Loucy (cell line): ENCODE data around the gene CCDC194.

Experiments
- H2AFZ ChIP-seq: fragments of 200-600 bp; sonication (generic); 2 replicates; pipeline ENCODE4 v1.6.0; 2016; ENCODE audit warnings: antibody characterized with exemption, mild to moderate bottlenecking, low read length, moderate library complexity
- H3F3A ChIP-seq: fragments of 200-600 bp; 2 replicates; pipeline ENCODE4 v1.6.0; 2016; ENCODE audit warnings: antibody characterized with exemption, low read depth, mild to moderate bottlenecking
- H3K27me3 ChIP-seq: fragments of 200-600 bp; sonication (generic); 2 replicates; pipeline ENCODE4 v1.6.1; 2014; ENCODE audit warnings: low read length, mild to moderate bottlenecking; ENCODE audit not compliant: insufficient read depth, poor library complexity, severe bottlenecking
- H3K36me3 ChIP-seq: fragments of 200-600 bp; sonication (generic); 2 replicates; pipeline ENCODE4 v1.6.1; 2016; ENCODE audit warnings: low read length; ENCODE audit not compliant: insufficient read depth
- H3K4me1 ChIP-seq: fragments of 200-600 bp; sonication (generic); 2 replicates; pipeline ENCODE4 v1.5.1; 2014; ENCODE audit warnings: low read length, mild to moderate bottlenecking; ENCODE audit not compliant: insufficient read depth, poor library complexity, severe bottlenecking
- H3K4me2 ChIP-seq: fragments of 200-600 bp; sonication (generic); 2 replicates; pipeline ENCODE4 v1.6.0; 2014; ENCODE audit warnings: antibody characterized with exemption, low read length, low read depth, mild to moderate bottlenecking; ENCODE audit not compliant: poor library complexity, severe bottlenecking
- H3K4me3 ChIP-seq: fragments of 200-600 bp; sonication (generic); 2 replicates; pipeline ENCODE4 v1.5.1; 2014; ENCODE audit warnings: low read length, mild to moderate bottlenecking, mixed read lengths; ENCODE audit not compliant: poor library complexity, severe bottlenecking
- H3K79me2 ChIP-seq: fragments of 200-600 bp; sonication (generic); 2 replicates; pipeline ENCODE4 v1.6.1; 2014; ENCODE audit warnings: low read length; ENCODE audit not compliant: insufficient read depth
- H3K9ac ChIP-seq: fragments of 200-600 bp; sonication (generic); 2 replicates; pipeline ENCODE4 v1.6.0; 2014; ENCODE audit warnings: mild to moderate bottlenecking, low read depth, low read length, moderate library complexity; ENCODE audit not compliant: poor library complexity, severe bottlenecking
- H3K9me2 ChIP-seq: fragments of 200-600 bp; sonication (generic); replicated peaks from 2 replicates; pipeline ENCODE4 v1.6.1; 2016; ENCODE audit warnings: low read depth, low read length, mixed read lengths
- H3K9me3 ChIP-seq: fragments of 200-600 bp; sonication (generic); 2 replicates; pipeline ENCODE4 v1.6.1; 2014; ENCODE audit warnings: mild to moderate bottlenecking, antibody characterized with exemption, low read length, low read depth; ENCODE audit not compliant: insufficient read depth
- H4K20me1 ChIP-seq: fragments of 200-600 bp; sonication (generic); 2 replicates; pipeline ENCODE4 v1.6.0; 2014; ENCODE audit warnings: antibody characterized with exemption, low read length, mild to moderate bottlenecking; ENCODE audit not compliant: insufficient read depth, poor library complexity, severe bottlenecking
- CTCF ChIP-seq: fragments of 200-600 bp; sonication (generic); conservative IDR thresholded peaks from 2 replicates; pipeline ENCODE4 v1.5.1; 2014; ENCODE audit warnings: mild to moderate bottlenecking, antibody characterized with exemption, low read length
- EZH2phosphoT487 ChIP-seq: fragments of 200-600 bp; IDR thresholded peaks from 2 replicates; pipeline ENCODE4 v1.6.1; 2018; ENCODE audit warnings: antibody characterized with exemption, mild to moderate bottlenecking, moderate library complexity, borderline replicate concordance

Gene CCDC194

GRCh38 chr19:17436094-17436873 is 42.3 kb upstream of the CCDC194 start:
- Histone ChIP-seq H3K9ac (no peak overlapping the region), H3K4me2 (no peak overlapping the region), H2AFZ (no peak overlapping the region), H3K27me3 (no peaks in the 10 kb centered on the region), H3K36me3 (no peaks in the 10 kb centered on the region), H3K4me3 (no peak overlapping the region), H3K9me2 (no peaks in the 10 kb centered on the region), H3K79me2 (no peaks in the 10 kb centered on the region), H3F3A (no peaks in the 10 kb centered on the region), H4K20me1 (no peaks in the 10 kb centered on the region), H3K4me1 (no peaks in the 10 kb centered on the region), H3K9me3 (no peaks in the 10 kb centered on the region)
- TF ChIP-seq EZH2phosphoT487 (no peak), CTCF (no peak)

- Histone ChIP-seq H3K4me2 (no peak overlapping the region), H3K9ac (no peak overlapping the region), H3F3A (no peaks in the 10 kb centered on the region), H3K9me2 (no peaks in the 10 kb centered on the region), H4K20me1 (no peaks in the 10 kb centered on the region), H3K4me3 (no peak overlapping the region), H2AFZ (no peak overlapping the region), H3K79me2 (no peaks in the 10 kb centered on the region), H3K27me3 (no peaks in the 10 kb centered on the region), H3K4me1 (no peaks in the 10 kb centered on the region), H3K9me3 (no peaks in the 10 kb centered on the region), H3K36me3 (no peaks in the 10 kb centered on the region)
- TF ChIP-seq CTCF (no peak), EZH2phosphoT487 (no peak)
These were observed 41.2 kb upstream of the CCDC194 start for GRCh38 chr19:17435218-17435617.

GRCh38 chr19:17431417-17431816 is 37.4 kb upstream of the CCDC194 start:
- H3K9me2 ChIP-seq = no peaks in the 10 kb centered on the region
- H3K27me3 ChIP-seq = no peaks in the 10 kb centered on the region
- H3K36me3 ChIP-seq = no peaks in the 10 kb centered on the region
- no peak overlapping the region for H3K9ac ChIP-seq
- no peaks in the 10 kb centered on the region for H3K79me2 ChIP-seq
- H3K4me2 ChIP-seq = no peak overlapping the region
- TF ChIP-seq CTCF = no peak
- H3K4me1 ChIP-seq = no peaks in the 10 kb centered on the region
- no peak overlapping the region for H2AFZ ChIP-seq
- H3K9me3 ChIP-seq = no peaks in the 10 kb centered on the region
- H3F3A ChIP-seq = no peaks in the 10 kb centered on the region
- no peaks in the 10 kb centered on the region for H4K20me1 ChIP-seq
- H3K4me3 ChIP-seq = no peak overlapping the region
